Calu3 (cell line): ENCODE data around the gene EXOC6B. TPM values are rescaled to one million over a fixed set of nuclear protein-coding genes. Genes with fewer than 3 reads are reported as not detected.

ENCODE experiments used
- BruUV-seq: library from RNA; stranded (reverse); fragments of 400-500 nt; replicated peaks from 2 replicates; lab custom pipeline; 2021; lab: Mats Ljungman, UMichigan
- CTCF ChIA-PET: fragments of 300-600 bp; sonication (Branson Sonifier 250); formaldehyde crosslinking; loops from one replicate; lab custom pipeline; 2022; ENCODE audit warnings: antibody characterized with exemption; lab: Charles Lee
- DNase-seq: peaks from one replicate; pipeline ENCODE4 v3.0.0; 2022
- H3K27ac Mint-ChIP-seq: one replicate; pipeline ENCODE4 v1.8.0; 2022; ENCODE audit warnings: mixed read lengths; ENCODE audit not compliant: unreplicated experiment
- H3K27me3 Mint-ChIP-seq: one replicate; pipeline ENCODE4 v1.8.0; 2022; ENCODE audit warnings: mixed read lengths; ENCODE audit not compliant: unreplicated experiment
- H3K36me3 Mint-ChIP-seq: one replicate; pipeline ENCODE4 v1.8.0; 2022; ENCODE audit warnings: mild to moderate bottlenecking, moderate library complexity, mixed read lengths; ENCODE audit not compliant: insufficient read depth, unreplicated experiment
- H3K4me1 Mint-ChIP-seq: one replicate; pipeline ENCODE4 v1.8.0; 2022; ENCODE audit warnings: mild to moderate bottlenecking, low read depth, mixed read lengths; ENCODE audit not compliant: unreplicated experiment
- H3K4me3 Mint-ChIP-seq: one replicate; pipeline ENCODE4 v1.8.0; 2022; ENCODE audit warnings: mild to moderate bottlenecking, low read depth, moderate library complexity, mixed read lengths; ENCODE audit not compliant: unreplicated experiment
- H3K9me3 Mint-ChIP-seq: one replicate; pipeline ENCODE4 v1.8.0; 2022; ENCODE audit warnings: low read depth, mixed read lengths; ENCODE audit not compliant: unreplicated experiment
- CTCF ChIP-seq: fragments of 200-600 bp; IDR thresholded peaks from one replicate; pipeline ENCODE4 v1.8.0; 2022; ENCODE audit warnings: antibody characterized with exemption; ENCODE audit not compliant: unreplicated experiment
- intact Hi-C: fragments of 100-400 bp; cut with micrococcal nuclease; formaldehyde crosslinking; loops from one replicate; pipeline ENCODE4 v1.10.0; 2022; ENCODE audit not compliant: unreplicated experiment
- total RNA-seq: library from RNA; stranded (reverse); gene quantifications from 2 replicates; pipeline ENCODE4 v1.2.3, GENCODE V29; 2022

The EXOC6B gene
- total RNA-seq, 1 experiment from 2014 or later, result 26.6 TPM

- intact Hi-C loops, result no loop called here
- CTCF ChIA-PET, result no interaction called here
- no TSS peak for BruUV-seq
- no peak for TF ChIP-seq CTCF
- H3K27ac Mint-ChIP-seq, result peak overlapping the region; percentile 30
- DNase-seq, result no peak
- no peaks in the 10 kb centered on the region for H3K9me3 Mint-ChIP-seq
- peaks cover 44% of the 10 kb centered on the region for H3K4me1 Mint-ChIP-seq
- no peaks in the 10 kb centered on the region for H3K36me3 Mint-ChIP-seq
- H3K4me3 Mint-ChIP-seq, result no peak overlapping the region
- no peaks in the 10 kb centered on the region for H3K27me3 Mint-ChIP-seq
Measured at GRCh38 chr2:72270556-72271275, 555.1 kb downstream of the EXOC6B start.

GRCh38 chr2:72263776-72264060 lies 562.1 kb downstream of the EXOC6B start:
- intact Hi-C loops, result no loop called here
- H3K36me3 Mint-ChIP-seq, result no peaks in the 10 kb centered on the region
- H3K27me3 Mint-ChIP-seq, result no peaks in the 10 kb centered on the region
- no peaks in the 10 kb centered on the region for H3K4me1 Mint-ChIP-seq
- no TSS peak for BruUV-seq
- no peak for DNase-seq
- CTCF ChIA-PET, result no interaction called here
- no peak for TF ChIP-seq CTCF
- H3K4me3 Mint-ChIP-seq, result no peak overlapping the region
- no peaks in the 10 kb centered on the region for H3K9me3 Mint-ChIP-seq
- no peak overlapping the region for H3K27ac Mint-ChIP-seq

- TF ChIP-seq CTCF, result no peak
- Mint-ChIP-seq H3K27ac (no peak overlapping the region), H3K36me3 (no peaks in the 10 kb centered on the region), H3K27me3 (no peaks in the 10 kb centered on the region), H3K9me3 (no peaks in the 10 kb centered on the region), H3K4me3 (no peak overlapping the region), H3K4me1 (no peaks in the 10 kb centered on the region)
- BruUV-seq, result no TSS peak
- intact Hi-C loops, result no loop called here
- CTCF ChIA-PET, result no interaction called here
- no peak for DNase-seq
Measured at GRCh38 chr2:72263043-72263775, 562.6 kb downstream of the EXOC6B start.

GRCh38 chr2:72261076-72261475 lies 564.8 kb downstream of the EXOC6B start:
- Mint-ChIP-seq H3K4me1 (no peaks in the 10 kb centered on the region), H3K36me3 (no peaks in the 10 kb centered on the region), H3K27me3 (no peaks in the 10 kb centered on the region), H3K9me3 (no peaks in the 10 kb centered on the region), H3K27ac (no peak overlapping the region), H3K4me3 (no peak overlapping the region)
- intact Hi-C loops, result no loop called here
- no peak for DNase-seq
- CTCF ChIA-PET, result no interaction called here
- no TSS peak for BruUV-seq
- TF ChIP-seq CTCF, result no peak
